Left renal pelvis (tissue), 4 donors: ENCODE data around the gene PKHD1. TPM values are rescaled to one million over a fixed set of nuclear protein-coding genes. Genes with fewer than 3 reads are reported as not detected.

Experiments used
- DNase-seq, 4 donors: peaks; one replicate each; pipeline ENCODE4 v3.0.0-alpha.2; 2013; ENCODE audit warnings: low read depth in 4 of 4, low spot score in 3 of 4
- polyA plus RNA-seq, 4 donors: library from polyadenylated mRNA; unstranded; fragments of 120-200 nt; gene quantifications; one replicate each; pipeline ENCODE4 v1.2.1, GENCODE V29; 2013; ENCODE audit not compliant: insufficient read length in 4 of 4

The PKHD1 gene
- polyA plus RNA-seq, 4 donors, result 0.41 to 23.8 (median 20.8) TPM

DNA sequence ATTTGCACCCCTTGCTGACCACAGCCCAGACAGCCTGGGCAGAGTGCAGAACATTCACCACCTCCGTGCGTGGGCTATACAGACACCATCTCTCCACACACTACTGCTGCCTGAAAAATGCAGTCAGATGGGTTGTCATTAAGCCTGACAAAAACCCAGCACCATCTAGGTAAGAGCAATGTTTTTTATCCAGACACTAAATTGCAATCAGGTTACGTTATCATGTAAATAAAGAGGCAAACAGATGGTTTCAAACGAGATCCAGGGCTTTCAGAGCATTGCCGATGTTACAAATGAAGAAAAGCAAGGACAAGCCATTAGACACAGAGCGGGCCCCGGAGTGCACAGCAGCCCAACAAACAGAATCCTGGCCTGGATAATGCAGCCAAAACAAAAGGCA is 269.6 kb downstream of the PKHD1 start:
- no peak for DNase-seq

DNA sequence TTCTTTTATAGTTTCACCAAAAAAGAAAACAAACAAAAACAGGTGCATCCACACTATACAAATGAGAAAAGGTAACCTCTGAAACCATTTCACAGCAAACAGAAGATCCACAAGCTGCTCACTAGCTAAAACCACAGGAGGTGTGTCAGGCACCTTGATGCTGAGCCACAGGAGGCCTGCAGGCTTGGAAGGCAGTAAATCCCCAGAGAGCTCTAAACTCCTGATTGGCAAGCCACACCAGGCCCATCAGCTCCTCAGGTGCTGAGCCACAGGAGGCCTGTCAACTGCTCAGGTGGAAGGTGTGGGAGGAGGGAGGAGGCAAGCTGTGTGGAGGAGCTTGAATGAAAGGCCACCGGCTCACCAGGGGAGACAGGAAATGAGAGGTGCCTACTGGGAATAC is 273.0 kb downstream of the PKHD1 start:
- no peak for DNase-seq

DNA sequence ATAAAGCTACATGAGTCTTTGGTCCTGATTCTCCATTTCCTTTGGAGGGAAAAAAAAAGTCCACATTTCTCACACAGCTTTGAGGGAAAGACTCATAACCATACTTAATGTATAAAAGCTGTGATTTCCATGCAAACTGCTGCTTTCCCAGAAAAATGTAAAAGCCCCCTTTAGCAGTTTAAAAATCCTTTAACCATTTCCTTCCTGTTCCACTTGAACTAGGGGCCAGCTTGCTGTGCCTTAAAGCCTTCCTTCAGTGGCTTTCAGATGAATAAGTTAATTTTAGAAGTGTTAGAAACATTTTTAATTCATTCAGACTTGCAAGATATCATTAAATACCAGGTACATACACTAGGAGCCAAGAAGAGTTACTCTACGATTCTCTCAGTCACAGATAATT is 273.5 kb downstream of the PKHD1 start:
- DNase-seq, result no peak

- no peak for DNase-seq
These were observed 275.2 kb downstream of the PKHD1 start for GRCh38 chr6:51812231-51812630.

DNA sequence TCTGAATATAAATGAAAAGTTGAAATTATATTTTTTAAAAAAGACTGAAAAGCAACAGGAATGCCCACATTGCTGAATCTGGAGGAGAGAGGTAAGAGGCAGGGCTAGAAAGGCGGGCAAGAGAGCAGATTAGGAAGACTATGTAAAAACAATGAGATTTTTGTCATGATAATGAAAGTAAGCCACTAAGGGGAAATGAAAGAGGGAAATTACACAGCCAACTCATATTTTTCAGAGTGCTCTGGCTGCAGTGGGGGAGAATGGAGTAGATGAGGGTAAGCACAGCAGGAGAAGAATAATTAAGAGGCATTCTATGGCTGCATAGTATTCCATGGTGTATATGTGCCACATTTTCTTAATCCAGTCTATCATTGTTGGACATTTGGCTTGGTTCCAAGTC is 281.9 kb downstream of the PKHD1 start:
- DNase-seq, result no peak

GRCh38 chr6:51800603-51801002 is 286.8 kb downstream of the PKHD1 start:
- DNase-seq, result no peak

- DNase-seq, result no peak
These were observed 294.0 kb downstream of the PKHD1 start for GRCh38 chr6:51793393-51793792.

GRCh38 chr6:51792273-51793030 is 295.0 kb downstream of the PKHD1 start:
- no peak for DNase-seq

DNA sequence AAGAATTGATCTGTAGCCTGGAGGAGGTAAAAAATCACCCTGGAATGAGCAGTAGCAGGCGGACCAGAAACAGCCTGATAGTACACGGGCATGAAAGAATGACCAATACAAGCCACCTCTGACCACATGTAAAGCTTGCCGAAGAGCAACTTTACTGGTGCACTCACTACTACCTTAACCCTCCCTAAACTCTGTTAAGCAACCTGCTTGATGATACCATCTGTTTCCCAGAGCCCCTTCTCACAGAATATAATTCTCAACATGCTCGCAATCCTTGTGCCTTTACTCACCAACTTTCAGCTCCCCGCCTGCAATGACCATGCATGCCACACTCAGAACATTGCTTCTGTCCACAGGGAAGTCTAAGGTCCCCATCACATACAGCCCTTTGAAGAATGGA is 296.5 kb downstream of the PKHD1 start:
- no peak for DNase-seq

DNA sequence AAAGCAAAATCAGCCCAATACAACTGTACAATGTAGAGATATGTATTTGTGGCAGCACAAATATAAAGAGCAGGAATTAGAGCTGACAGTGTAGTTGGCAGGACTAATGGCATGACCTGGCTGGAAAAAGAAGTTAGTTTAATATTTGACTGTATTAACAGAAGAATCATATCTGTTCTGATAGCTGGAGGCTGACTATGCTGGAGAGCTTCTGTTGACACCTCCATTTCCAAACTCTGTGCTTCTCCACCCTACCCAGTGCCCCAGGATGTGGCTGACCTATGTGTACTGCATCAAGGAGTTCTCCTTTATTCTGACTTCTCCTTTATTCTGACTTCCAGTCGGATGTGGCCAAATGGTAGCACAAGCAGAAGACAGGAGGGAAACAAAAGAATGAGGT is 299.3 kb downstream of the PKHD1 start:
- DNase-seq, result no peak

GRCh38 chr6:51778666-51779065 is 308.7 kb downstream of the PKHD1 start:
- no peak for DNase-seq

DNA sequence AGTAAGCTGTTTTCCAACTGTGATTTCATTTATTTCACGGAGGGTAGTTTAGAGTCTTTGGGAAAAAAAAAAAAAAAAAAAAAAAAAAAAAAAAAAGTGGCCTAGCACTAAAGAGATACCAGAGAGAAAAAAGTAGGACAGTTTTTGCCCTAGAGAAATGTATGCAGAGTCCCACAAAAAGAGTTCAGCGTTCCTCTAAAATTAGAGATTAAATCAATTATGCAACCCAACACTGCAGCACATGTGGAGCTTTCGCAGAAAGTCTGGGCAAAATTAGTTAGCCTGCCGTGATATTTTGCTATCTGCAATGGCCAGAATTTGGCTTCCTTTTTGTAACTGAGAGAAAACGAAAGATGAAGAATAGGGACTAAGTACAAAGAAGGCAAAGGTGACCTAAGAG is 309.8 kb downstream of the PKHD1 start:
- no peak for DNase-seq

- DNase-seq, result no peak
These were observed 311.2 kb downstream of the PKHD1 start for GRCh38 chr6:51775942-51776860.

- no peak for DNase-seq
These were observed 319.3 kb downstream of the PKHD1 start for GRCh38 chr6:51768087-51768486.

DNA sequence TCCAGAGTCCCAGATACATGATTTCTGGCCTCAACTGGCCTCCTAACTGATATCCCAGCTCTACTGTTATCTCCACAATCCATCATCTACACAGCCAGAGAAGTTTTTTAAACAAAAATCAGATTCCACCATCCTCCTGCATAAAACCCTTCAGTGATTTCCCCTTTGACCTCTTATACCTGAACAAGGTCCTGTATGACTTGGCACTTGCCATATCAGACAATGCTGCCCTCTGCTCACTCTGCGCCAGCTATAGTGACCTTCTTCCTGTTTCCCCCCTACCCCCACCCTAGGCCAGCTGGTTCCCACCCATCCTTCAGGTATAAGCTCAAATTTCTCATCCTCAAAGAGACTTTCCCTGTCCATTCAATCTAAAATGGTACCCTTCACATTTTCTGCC is 322.2 kb downstream of the PKHD1 start:
- DNase-seq, result no peak

GRCh38 chr6:51753635-51754034 is 333.8 kb downstream of the PKHD1 start:
- no peak for DNase-seq

- DNase-seq, result no peak
These were observed 343.4 kb downstream of the PKHD1 start for GRCh38 chr6:51743999-51744398.

GRCh38 chr6:51740658-51741057 is 346.8 kb downstream of the PKHD1 start:
- no peak for DNase-seq

- no peak for DNase-seq
These were observed 348.8 kb downstream of the PKHD1 start for GRCh38 chr6:51738614-51739013.

- no peak for DNase-seq
These were observed 349.6 kb downstream of the PKHD1 start for GRCh38 chr6:51737580-51738360.

DNA sequence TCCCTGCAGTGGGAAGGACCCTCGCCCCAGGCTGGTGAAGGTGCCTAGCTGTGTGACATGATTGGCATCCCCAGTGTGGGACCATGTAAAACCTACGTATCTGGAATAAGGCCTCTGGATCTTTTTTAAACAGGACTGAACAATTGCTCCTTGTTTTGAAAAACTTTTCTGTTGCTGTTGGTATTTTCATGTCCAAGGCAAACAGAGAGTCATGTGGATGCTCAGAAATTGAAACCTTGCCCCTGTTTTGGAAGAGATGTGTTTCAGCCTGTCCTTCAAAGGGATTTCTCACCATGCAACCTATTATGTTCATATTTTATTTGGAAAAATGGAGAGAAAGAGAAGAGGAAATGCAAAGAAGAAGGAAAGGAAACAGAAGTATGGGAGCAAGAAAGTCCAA is 362.3 kb downstream of the PKHD1 start:
- no peak for DNase-seq
